ENCODE results near the gene TAOK2.

TAOK2 gene

DNA sequence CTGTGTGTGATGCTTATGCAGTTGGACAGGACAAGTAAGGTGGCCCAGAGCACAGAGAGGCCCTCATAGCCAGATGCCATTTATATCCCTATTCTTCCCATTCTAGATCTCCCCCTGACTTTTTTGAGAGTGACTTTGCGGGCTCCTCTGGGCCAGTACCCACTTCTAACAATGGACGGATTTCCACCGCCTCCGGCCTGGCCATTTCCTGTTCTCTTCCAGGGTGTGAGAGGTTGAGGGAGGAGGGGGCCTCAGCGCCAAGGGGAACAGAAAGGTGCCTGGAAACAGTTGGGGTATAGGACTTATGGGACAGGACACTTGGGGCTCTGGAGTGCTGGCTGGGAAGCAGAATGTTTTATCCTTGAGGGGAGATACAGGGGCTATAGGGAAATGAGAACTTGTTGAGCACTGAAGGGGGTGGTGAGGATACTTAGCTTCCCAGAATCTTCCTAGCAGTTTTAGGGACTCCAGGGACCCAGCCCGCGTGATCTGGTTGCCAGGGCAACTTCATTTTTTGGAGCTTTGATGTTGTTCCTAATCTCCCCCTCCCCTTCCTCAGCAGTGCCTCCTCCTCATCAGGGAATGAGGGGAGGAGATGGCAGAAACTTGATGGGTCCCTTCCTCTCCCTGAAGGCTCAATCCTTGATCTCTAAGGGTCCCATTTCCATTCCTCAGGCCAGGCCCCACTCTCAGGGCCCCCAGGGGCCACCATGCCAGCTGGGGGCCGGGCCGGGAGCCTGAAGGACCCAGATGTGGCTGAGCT, 3.6 kb downstream of the TAOK2 start:
- H3K36me3 ChIP-seq (ENCODE audit: control insufficient read depth, insufficient read depth, low read length): peaks cover 26% of the 10 kb centered on the region
- no peak for DNase-seq (ENCODE audit: extremely low read depth, insufficient read length)
- H3K4me3 ChIP-seq (replicated peaks; ENCODE audit: low read depth, low read length): no peak overlapping the region
- TF ChIP-seq, protein P1, sequence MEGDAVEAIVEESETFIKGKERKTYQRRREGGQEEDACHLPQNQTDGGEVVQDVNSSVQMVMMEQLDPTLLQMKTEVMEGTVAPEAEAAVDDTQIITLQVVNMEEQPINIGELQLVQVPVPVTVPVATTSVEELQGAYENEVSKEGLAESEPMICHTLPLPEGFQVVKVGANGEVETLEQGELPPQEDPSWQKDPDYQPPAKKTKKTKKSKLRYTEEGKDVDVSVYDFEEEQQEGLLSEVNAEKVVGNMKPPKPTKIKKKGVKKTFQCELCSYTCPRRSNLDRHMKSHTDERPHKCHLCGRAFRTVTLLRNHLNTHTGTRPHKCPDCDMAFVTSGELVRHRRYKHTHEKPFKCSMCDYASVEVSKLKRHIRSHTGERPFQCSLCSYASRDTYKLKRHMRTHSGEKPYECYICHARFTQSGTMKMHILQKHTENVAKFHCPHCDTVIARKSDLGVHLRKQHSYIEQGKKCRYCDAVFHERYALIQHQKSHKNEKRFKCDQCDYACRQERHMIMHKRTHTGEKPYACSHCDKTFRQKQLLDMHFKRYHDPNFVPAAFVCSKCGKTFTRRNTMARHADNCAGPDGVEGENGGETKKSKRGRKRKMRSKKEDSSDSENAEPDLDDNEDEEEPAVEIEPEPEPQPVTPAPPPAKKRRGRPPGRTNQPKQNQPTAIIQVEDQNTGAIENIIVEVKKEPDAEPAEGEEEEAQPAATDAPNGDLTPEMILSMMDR (IDR thresholded peaks at IDR 0.05; ENCODE audit: insufficient read depth, low read length, poor library complexity, severe bottlenecking): no peak
- no peaks in the 10 kb centered on the region for H3K27me3 ChIP-seq (replicated peaks; ENCODE audit: control insufficient read depth, insufficient read depth, low read length)

DNA sequence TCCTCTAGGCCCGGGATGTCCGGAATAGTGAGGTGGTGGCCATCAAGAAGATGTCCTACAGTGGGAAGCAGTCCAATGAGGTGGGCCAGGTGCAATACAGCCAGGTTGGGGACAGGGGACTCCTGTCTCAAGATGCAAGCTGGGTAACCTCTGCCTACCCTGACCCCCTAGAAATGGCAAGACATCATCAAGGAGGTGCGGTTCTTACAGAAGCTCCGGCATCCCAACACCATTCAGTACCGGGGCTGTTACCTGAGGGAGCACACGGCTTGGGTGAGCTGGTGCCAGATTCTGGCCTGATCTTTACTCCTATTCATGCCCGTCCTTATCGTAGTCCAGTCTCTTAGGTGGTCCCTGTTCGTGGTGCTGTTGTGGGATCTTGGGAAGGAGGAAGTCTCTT, 4.4 kb downstream of the TAOK2 start:
- no peak for DNase-seq (ENCODE audit: extremely low read depth, insufficient read length)
- no peak overlapping the region for H3K4me3 ChIP-seq (replicated peaks; ENCODE audit: low read depth, low read length)
- TF ChIP-seq, protein P1 (IDR thresholded peaks at IDR 0.05; ENCODE audit: insufficient read depth, low read length, poor library complexity, severe bottlenecking): no peak
- H3K36me3 ChIP-seq (ENCODE audit: control insufficient read depth, insufficient read depth, low read length): peaks cover 32% of the 10 kb centered on the region
- H3K27me3 ChIP-seq (replicated peaks; ENCODE audit: control insufficient read depth, insufficient read depth, low read length): no peaks in the 10 kb centered on the region

DNA sequence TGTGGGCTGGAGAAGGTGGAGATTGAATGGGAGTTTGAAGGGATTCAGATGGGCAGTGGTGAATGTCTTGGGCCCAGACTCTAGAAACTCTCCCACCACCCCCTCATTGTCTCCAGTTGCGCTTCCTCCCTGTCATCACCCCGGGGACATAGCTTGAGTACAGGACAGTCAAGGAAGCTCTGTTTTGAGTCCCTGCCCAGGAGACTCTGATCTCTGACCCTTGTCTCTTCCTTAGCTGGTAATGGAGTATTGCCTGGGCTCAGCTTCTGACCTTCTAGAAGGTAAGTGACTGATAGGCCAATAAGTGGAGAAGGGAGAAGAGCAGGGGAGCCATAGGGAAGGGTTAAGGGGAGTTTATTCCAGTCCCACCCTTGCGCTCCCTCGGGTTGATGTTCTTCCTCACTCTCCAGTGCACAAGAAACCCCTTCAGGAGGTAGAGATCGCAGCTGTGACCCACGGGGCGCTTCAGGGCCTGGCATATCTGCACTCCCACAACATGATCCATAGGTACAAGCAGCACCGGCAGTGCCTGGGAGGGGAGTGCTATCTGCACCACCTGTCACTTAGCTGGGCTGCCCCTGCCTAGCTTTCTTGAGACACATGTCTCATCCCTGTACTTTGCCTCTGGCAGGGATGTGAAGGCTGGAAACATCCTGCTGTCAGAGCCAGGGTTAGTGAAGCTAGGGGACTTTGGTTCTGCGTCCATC, 5.0 kb downstream of the TAOK2 start:
- TF ChIP-seq, protein P1 (IDR thresholded peaks at IDR 0.05; ENCODE audit: insufficient read depth, low read length, poor library complexity, severe bottlenecking): no peak
- no peak for DNase-seq (ENCODE audit: extremely low read depth, insufficient read length)
- no peak overlapping the region for H3K4me3 ChIP-seq (replicated peaks; ENCODE audit: low read depth, low read length)
- peaks cover 36% of the 10 kb centered on the region for H3K36me3 ChIP-seq (ENCODE audit: control insufficient read depth, insufficient read depth, low read length)
- no peaks in the 10 kb centered on the region for H3K27me3 ChIP-seq (replicated peaks; ENCODE audit: control insufficient read depth, insufficient read depth, low read length)

DNA sequence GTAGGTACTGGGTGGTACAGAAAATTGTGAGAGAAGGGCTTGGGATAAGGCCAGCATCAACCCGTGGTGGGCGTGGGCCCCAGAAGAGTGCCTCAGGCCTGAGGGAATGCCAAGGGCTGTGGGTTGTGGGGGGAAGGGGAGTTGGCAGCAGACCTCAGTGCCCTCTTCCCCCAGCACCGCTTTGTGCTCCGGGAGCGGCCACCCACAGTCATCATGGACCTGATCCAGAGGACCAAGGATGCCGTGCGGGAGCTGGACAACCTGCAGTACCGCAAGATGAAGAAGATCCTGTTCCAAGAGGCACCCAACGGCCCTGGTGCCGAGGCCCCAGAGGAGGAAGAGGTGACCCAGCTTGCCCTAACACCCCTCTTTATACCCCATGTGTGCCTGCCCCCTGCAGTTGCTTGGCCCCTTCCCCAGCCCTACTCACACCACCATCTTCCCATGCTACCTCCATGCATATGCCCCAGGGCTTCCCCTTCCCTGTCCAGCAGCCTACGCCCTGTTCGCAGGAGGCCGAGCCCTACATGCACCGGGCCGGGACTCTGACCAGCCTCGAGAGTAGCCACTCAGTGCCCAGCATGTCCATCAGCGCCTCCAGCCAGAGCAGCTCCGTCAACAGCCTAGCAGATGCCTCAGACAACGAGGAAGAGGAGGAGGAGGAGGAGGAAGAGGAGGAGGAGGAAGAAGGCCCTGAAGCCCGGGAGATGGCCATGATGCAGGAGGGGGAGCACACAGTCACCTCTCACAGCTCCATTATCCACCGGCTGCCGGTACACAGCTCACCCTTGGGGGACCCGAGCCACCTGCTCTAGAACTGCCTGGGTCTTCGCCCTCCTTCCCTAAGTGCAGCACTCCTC, 9.1 kb downstream of the TAOK2 start:
- DNase-seq (ENCODE audit: extremely low read depth, insufficient read length): no peak
- TF ChIP-seq, protein P1 (IDR thresholded peaks at IDR 0.05; ENCODE audit: insufficient read depth, low read length, poor library complexity, severe bottlenecking): no peak
- Histone ChIP-seq H3K27me3 (replicated peaks; ENCODE audit: control insufficient read depth, insufficient read depth, low read length) (no peaks in the 10 kb centered on the region), H3K4me3 (replicated peaks; ENCODE audit: low read depth, low read length) (no peak overlapping the region), H3K36me3 (ENCODE audit: control insufficient read depth, insufficient read depth, low read length) (peaks cover 65% of the 10 kb centered on the region)

DNA sequence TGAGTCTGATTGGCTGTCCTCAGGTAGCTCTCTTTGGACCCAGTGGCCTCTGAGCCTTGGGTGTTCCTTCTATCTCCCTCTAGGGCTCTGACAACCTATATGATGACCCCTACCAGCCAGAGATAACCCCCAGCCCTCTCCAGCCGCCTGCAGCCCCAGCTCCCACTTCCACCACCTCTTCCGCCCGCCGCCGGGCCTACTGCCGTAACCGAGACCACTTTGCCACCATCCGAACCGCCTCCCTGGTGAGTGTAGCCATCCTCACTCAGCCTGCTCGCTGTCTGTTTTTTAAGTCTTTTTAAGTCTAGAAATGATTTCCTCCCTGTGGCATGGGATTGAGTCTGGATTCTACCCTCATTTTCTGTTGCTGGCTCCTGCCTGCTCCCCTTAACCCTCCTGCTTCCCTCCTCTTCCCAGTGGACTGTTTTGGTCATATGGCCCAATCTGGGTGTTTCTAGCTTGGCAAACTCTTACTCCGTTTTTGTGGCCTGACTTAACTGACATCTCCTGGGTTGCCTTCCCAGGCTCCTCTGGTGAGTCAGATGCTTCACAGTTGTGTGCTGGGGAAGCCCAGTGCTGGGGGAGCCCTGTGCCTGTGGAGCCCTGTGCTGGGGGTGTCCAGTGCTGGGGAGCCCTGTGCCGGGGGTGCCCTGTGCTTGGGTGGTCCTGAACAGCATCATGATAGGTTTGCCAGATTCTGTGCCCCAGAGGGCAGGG, 9.9 kb downstream of the TAOK2 start:
- H3K36me3 ChIP-seq (ENCODE audit: control insufficient read depth, insufficient read depth, low read length): peaks cover 61% of the 10 kb centered on the region
- TF ChIP-seq, protein P1 (IDR thresholded peaks at IDR 0.05; ENCODE audit: insufficient read depth, low read length, poor library complexity, severe bottlenecking): no peak
- no peak for DNase-seq (ENCODE audit: extremely low read depth, insufficient read length)
- H3K4me3 ChIP-seq (replicated peaks; ENCODE audit: low read depth, low read length): no peak overlapping the region
- no peaks in the 10 kb centered on the region for H3K27me3 ChIP-seq (replicated peaks; ENCODE audit: control insufficient read depth, insufficient read depth, low read length)

Measured in GM06990 (cell line).